ENCODE data around the gene ABL2. TPM values are rescaled to one million over a fixed set of nuclear protein-coding genes. Genes with fewer than 3 reads are reported as not detected.
A peak's percentile ranks its signal among the peaks of the same experiment; 100 is the strongest.
"Not testable (repeated sequence)": the region's sequence is repeated elsewhere in the genome, so short reads cannot be mapped to it uniquely, and the experiment has no call there.

ABL2 gene
- total and polyA plus RNA-seq, 12 donors, result 2.5 to 14.4 (median 10.9) TPM

- H3K27ac ChIP-seq, result peak overlapping the region in 8 of 10 donors; percentile 72 to 90 (median 86)
- H3K36me3 ChIP-seq, result no peaks in the 10 kb centered on the region
- WGBS, 2 donors, result 60 to 64% methylated on average over 5 of the region's 5 CpGs
- H3K4me3 ChIP-seq, result peak overlapping the region in 9 of 10 donors; percentile 62 to 100 (median 98)
- no peaks in the 10 kb centered on the region for H3K9me3 ChIP-seq
- DNase-seq (no peak), ATAC-seq (no peak)
- TF ChIP-seq CTCF (IDR thresholded peaks at IDR 0.05), result no peak
- H3K4me1 ChIP-seq, result peaks cover 0 to 35% (median 21%) of the 10 kb centered on the region in 9 donors
- H3K27me3 ChIP-seq, result no peaks in the 10 kb centered on the region
- intact Hi-C loops (cut with DNase I), result loop anchor here in 2 of 10 donors (5.0 kb wide), 2 partner anchors 62 to 137 kb away; partner anchors contain the start of genes AXDND1 (in 1 of the 2) and SOAT1 (in 1 of the 2)
These were observed 774 bp upstream of the ABL2 start for GRCh38 chr1:179230251-179230650.

DNA sequence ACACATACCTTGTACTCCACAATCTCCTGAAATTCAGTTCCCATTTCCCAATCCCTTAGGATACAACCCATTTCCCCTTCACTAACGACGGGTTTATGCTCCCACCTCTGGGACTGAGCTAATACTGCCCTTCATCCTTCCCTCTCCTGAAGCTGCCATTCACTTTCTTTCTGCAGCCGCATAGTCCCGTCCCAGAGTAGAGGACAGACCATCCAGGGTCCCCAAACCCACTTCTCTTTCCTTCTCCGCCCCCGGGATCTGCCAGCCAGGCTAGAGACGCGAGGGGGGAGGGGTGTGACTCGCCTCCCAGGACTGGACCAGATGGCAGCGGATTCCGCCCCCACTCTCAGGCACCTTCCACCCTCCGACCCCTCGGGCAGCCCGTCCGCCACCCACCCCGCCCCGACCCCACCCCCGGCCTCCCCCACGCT is 679 bp downstream of the ABL2 start:
- Histone ChIP-seq H3K9me3 (no peaks in the 10 kb centered on the region), H3K36me3 (peaks cover 0 to 12% (median 0%) of the 10 kb centered on the region in 9 donors), H3K27ac (peak overlapping the region in 9 of 10 donors; percentile 72 to 90 (median 88)), H3K27me3 (no peaks in the 10 kb centered on the region), H3K4me1 (peaks cover 0 to 35% (median 21%) of the 10 kb centered on the region in 9 donors), H3K4me3 (peak overlapping the region; percentile 62 to 100 (median 98))
- no peak for TF ChIP-seq CTCF (IDR thresholded peaks at IDR 0.05)
- intact Hi-C loops (cut with DNase I), result loop anchor here in 2 of 10 donors (10.0 kb wide), 2 partner anchors 114 to 136 kb away; partner anchors contain the start of gene AXDND1 (in 1 of the 2)
- 0 to 1% methylated on average over 19 of the region's 19 CpGs for whole genome bisulfite sequencing, 2 donors
- peak; percentile 31 to 47 for DNase-seq
- peak; percentile 66 to 83 (median 74) for ATAC-seq

- no peak overlapping the region for H3K27ac ChIP-seq
- H3K27me3 ChIP-seq, result no peaks in the 10 kb centered on the region
- no peak for TF ChIP-seq CTCF (IDR thresholded peaks at IDR 0.05)
- peaks cover 0 to 14% (median 0%) of the 10 kb centered on the region in 9 donors for H3K36me3 ChIP-seq
- H3K4me3 ChIP-seq, result no peak overlapping the region
- ATAC-seq (no peak), DNase-seq (no peak)
- intact Hi-C loops (cut with DNase I), result loop anchor here in 2 of 10 donors (10.0 kb wide), 2 partner anchors 112 to 138 kb away; partner anchors contain the start of gene AXDND1 (in 1 of the 2)
- H3K9me3 ChIP-seq, result no peaks in the 10 kb centered on the region
- H3K4me1 ChIP-seq, result peaks cover 0 to 35% (median 21%) of the 10 kb centered on the region in 9 donors
These were observed 2.7 kb downstream of the ABL2 start for GRCh38 chr1:179226738-179227137.

GRCh38 chr1:179224466-179224865 is 5.0 kb downstream of the ABL2 start:
- not testable (repeated sequence) for H3K27me3 ChIP-seq, H3K4me3 ChIP-seq, H3K9me3 ChIP-seq, H3K27ac ChIP-seq, DNase-seq, ATAC-seq
- intact Hi-C loops (cut with DNase I), result loop anchor here in 2 of 10 donors (10.0 kb wide), 2 partner anchors 110 to 140 kb away; partner anchors contain the start of gene AXDND1 (in 1 of the 2)
- Histone ChIP-seq H3K36me3 (peaks cover 0 to 23% (median 0%) of the 10 kb centered on the region in 9 donors), H3K4me1 (peaks cover 0 to 25% (median 16%) of the 10 kb centered on the region in 9 donors)
- WGBS, 2 donors, result 97 to 98% methylated on average over 8 of the region's 8 CpGs

GRCh38 chr1:179221121-179221520 is 8.4 kb downstream of the ABL2 start:
- not testable (repeated sequence) for H3K4me3 ChIP-seq, H3K27me3 ChIP-seq, DNase-seq, H3K9me3 ChIP-seq, ATAC-seq, H3K27ac ChIP-seq
- peaks cover 0 to 20% (median 9%) of the 10 kb centered on the region in 9 donors for H3K4me1 ChIP-seq
- WGBS, 2 donors, result 82 to 90% methylated on average over 7 of the region's 7 CpGs
- intact Hi-C loops (cut with DNase I), result loop anchor here in 2 of 10 donors (10.0 kb wide), 2 partner anchors 106 to 144 kb away; partner anchors contain the start of gene AXDND1 (in 1 of the 2)
- peaks cover 0 to 25% (median 0%) of the 10 kb centered on the region in 9 donors for H3K36me3 ChIP-seq

Data from heart right ventricle (tissue), 16 donors.